Breast epithelium (tissue), 3 donors: ENCODE measurements around the gene SLC25A44.

ENCODE experiments used
- POLR2A ChIP-seq: fragments of 450-650 bp; IDR thresholded peaks from one replicate; pipeline ENCODE4 v1.6.1; 2016; ENCODE audit warnings: antibody characterized with exemption, mild to moderate bottlenecking, moderate library complexity
- POLR2AphosphoS5 ChIP-seq, 3 donors: sonication (generic); formaldehyde crosslinking; IDR thresholded peaks; one replicate each; pipeline ENCODE4 v1.6.1; 2017; ENCODE audit warnings: antibody characterized with exemption in 3 of 3
- TF ChIP-seq, protein P1 (sequence below), 3 donors: fragments of 450-650 bp; IDR thresholded peaks; one replicate each; pipeline ENCODE4 v1.5.1; 2016 to 2017; ENCODE audit warnings: antibody characterized with exemption in 3 of 3, mild to moderate bottlenecking in 3 of 3, moderate library complexity in 3 of 3

DNA sequence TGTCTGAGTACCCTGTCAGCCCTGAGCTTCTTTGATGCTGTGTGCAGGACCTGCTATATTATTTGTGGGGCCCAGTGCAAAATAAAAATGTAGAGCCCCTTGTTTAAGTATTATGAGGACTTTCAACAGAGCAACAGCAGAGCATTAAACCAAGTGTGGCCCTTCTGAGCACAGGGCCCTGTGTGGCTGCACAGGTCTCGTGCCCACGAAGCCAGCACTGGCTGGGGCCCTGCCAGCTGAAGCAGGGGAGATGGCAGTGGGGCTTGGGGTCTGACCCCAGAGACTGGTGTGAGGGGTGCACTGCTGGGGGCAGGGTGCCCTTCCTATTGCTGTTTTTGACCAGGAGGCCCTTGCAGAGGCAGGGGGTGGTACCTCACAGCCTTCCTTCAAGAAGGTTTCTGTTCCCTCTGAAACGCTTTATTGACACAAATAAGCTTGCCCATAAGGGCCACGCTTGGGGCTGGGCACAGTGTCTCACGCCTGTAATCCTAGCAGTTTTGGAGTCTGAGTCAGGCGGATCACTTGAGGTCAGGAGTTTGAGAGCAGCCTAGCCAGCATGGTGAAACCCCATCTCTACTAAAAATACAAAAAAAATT, 42.7 kb upstream of the SLC25A44 start:
- TF ChIP-seq POLR2A (no peak), POLR2AphosphoS5 (IDR thresholded peaks at IDR 0.05) (no peak)
- TF ChIP-seq, protein P1, sequence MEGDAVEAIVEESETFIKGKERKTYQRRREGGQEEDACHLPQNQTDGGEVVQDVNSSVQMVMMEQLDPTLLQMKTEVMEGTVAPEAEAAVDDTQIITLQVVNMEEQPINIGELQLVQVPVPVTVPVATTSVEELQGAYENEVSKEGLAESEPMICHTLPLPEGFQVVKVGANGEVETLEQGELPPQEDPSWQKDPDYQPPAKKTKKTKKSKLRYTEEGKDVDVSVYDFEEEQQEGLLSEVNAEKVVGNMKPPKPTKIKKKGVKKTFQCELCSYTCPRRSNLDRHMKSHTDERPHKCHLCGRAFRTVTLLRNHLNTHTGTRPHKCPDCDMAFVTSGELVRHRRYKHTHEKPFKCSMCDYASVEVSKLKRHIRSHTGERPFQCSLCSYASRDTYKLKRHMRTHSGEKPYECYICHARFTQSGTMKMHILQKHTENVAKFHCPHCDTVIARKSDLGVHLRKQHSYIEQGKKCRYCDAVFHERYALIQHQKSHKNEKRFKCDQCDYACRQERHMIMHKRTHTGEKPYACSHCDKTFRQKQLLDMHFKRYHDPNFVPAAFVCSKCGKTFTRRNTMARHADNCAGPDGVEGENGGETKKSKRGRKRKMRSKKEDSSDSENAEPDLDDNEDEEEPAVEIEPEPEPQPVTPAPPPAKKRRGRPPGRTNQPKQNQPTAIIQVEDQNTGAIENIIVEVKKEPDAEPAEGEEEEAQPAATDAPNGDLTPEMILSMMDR (IDR thresholded peaks at IDR 0.05): no peak
